Trophoblast cell (in vitro differentiated cells and primary cell): ENCODE measurements around the gene FPGS.

ENCODE experiments used
- DNase-seq, 2 donors: peaks; one replicate each; pipeline ENCODE4 v3.0.0-alpha.2; 2016
- H2AFZ ChIP-seq: 2 replicates; pipeline ENCODE4 v1.6.1; 2013; ENCODE audit warnings: low read length, moderate library complexity, mild to moderate bottlenecking; ENCODE audit not compliant: insufficient read depth, poor library complexity
- H2AK5ac ChIP-seq: 2 replicates; pipeline ENCODE4 v1.6.1; 2013; ENCODE audit warnings: mild to moderate bottlenecking, low read length
- H2BK120ac ChIP-seq: 2 replicates; pipeline ENCODE4 v1.6.1; 2013; ENCODE audit warnings: low read length, mild to moderate bottlenecking, moderate library complexity; ENCODE audit not compliant: insufficient read depth, poor library complexity
- H2BK12ac ChIP-seq: 2 replicates; pipeline ENCODE4 v1.6.1; 2013; ENCODE audit warnings: mild to moderate bottlenecking, low read length, moderate library complexity
- H2BK5ac ChIP-seq: 2 replicates; pipeline ENCODE4 v1.6.1; 2013; ENCODE audit warnings: low read length, low read depth, moderate library complexity, mild to moderate bottlenecking; ENCODE audit not compliant: poor library complexity
- H3K14ac ChIP-seq: 2 replicates; pipeline ENCODE4 v1.6.1; 2013; ENCODE audit warnings: mild to moderate bottlenecking, low read length
- H3K18ac ChIP-seq: 2 replicates; pipeline ENCODE4 v1.6.1; 2013; ENCODE audit warnings: mild to moderate bottlenecking, low read length
- H3K23ac ChIP-seq: 2 replicates; pipeline ENCODE4 v1.6.1; 2013; ENCODE audit warnings: low read length
- H3K27ac ChIP-seq: 2 replicates; pipeline ENCODE4 v1.5.1; 2013; ENCODE audit warnings: low read depth, mild to moderate bottlenecking, inconsistent platforms, low read length, moderate library complexity
- H3K27me3 ChIP-seq: 2 replicates; pipeline ENCODE4 v1.6.1; 2013; ENCODE audit warnings: inconsistent platforms, mild to moderate bottlenecking, low read length, moderate library complexity; ENCODE audit not compliant: insufficient read depth
- H3K36me3 ChIP-seq, 2 experiments: 1 replicate in 1 of 2; 2 replicates in 1 of 2; pipeline ENCODE4 v1.6.1; 2013; ENCODE audit warnings: low read length in 2 of 2, mild to moderate bottlenecking in 2 of 2, moderate library complexity in 1 of 2; ENCODE audit not compliant: insufficient read depth in 2 of 2, control insufficient read depth in 1 of 2
- H3K4ac ChIP-seq: 2 replicates; pipeline ENCODE4 v1.6.1; 2013; ENCODE audit warnings: low read depth, mild to moderate bottlenecking, low read length, moderate library complexity
- H3K4me1 ChIP-seq, 2 experiments: 1 replicate in 1 of 2; 2 replicates in 1 of 2; pipeline ENCODE4 v1.6.1; 2013; ENCODE audit warnings: low read length in 2 of 2, mild to moderate bottlenecking in 2 of 2, moderate library complexity in 1 of 2; ENCODE audit not compliant: insufficient read depth in 2 of 2, control insufficient read depth in 1 of 2
- H3K4me2 ChIP-seq: 2 replicates; pipeline ENCODE4 v1.6.1; 2013; ENCODE audit warnings: inconsistent platforms, mild to moderate bottlenecking, low read length, moderate library complexity
- H3K4me3 ChIP-seq: 2 replicates; pipeline ENCODE4 v1.5.1; 2013; ENCODE audit warnings: mild to moderate bottlenecking, low read depth, low read length, inconsistent platforms
- H3K79me1 ChIP-seq: one replicate; pipeline ENCODE4 v1.6.1; 2013; ENCODE audit warnings: low read length
- H3K79me2 ChIP-seq: 2 replicates; pipeline ENCODE4 v1.6.1; 2013; ENCODE audit warnings: low read length, mild to moderate bottlenecking; ENCODE audit not compliant: control insufficient read depth, insufficient read depth, poor library complexity
- H3K9ac ChIP-seq: 2 replicates; pipeline ENCODE4 v1.6.1; 2013; ENCODE audit warnings: mild to moderate bottlenecking, low read length
- H3K9me3 ChIP-seq: 2 replicates; pipeline ENCODE4 v1.6.1; 2013; ENCODE audit warnings: low read depth, mild to moderate bottlenecking, control low read depth, inconsistent platforms, low read length; ENCODE audit not compliant: insufficient read depth
- H4K12ac ChIP-seq: 2 replicates; pipeline ENCODE4 v1.6.1; 2013; ENCODE audit warnings: low read depth, mild to moderate bottlenecking, low read length, moderate library complexity
- H4K8ac ChIP-seq: 2 replicates; pipeline ENCODE4 v1.6.1; 2013; ENCODE audit warnings: low read depth, mild to moderate bottlenecking, low read length, moderate library complexity
- H4K91ac ChIP-seq: one replicate; pipeline ENCODE4 v1.6.1; 2013; ENCODE audit warnings: low read depth, mild to moderate bottlenecking, low read length, moderate library complexity
- WGBS: extraction: QIAGEN DNeasy Blood & Tissue Kit; methylation state at CpG from one replicate; pipeline ENCODE4 v1.1.7; 2013; ENCODE audit warnings: missing lambda C conversion rate; ENCODE audit not compliant: insufficient read length, insufficient coverage; ENCODE audit errors: extremely low coverage; 5-methylcytosine and 5-hydroxymethylcytosine counted together

The FPGS gene

GRCh38 chr9:127786773-127787104 is 15.9 kb upstream of the FPGS start:
- DNase-seq = peak in 1 of 2 donors; percentile 19
- Histone ChIP-seq H3K79me1 (peaks cover 6% of the 10 kb centered on the region), H2AFZ (no peak overlapping the region), H3K4ac (peak overlapping the region; percentile 97), H4K91ac (peak overlapping the region; percentile 96), H3K4me3 (peak overlapping the region; percentile 93), H3K23ac (no peak overlapping the region), H3K18ac (peak overlapping the region; percentile 98), H3K4me2 (peak overlapping the region; percentile 82), H3K9me3 (no peaks in the 10 kb centered on the region), H2AK5ac (no peak overlapping the region), H3K27ac (peak overlapping the region; percentile 93), H3K9ac (no peak overlapping the region), H2BK5ac (peak overlapping the region; percentile 95), H3K27me3 (no peaks in the 10 kb centered on the region), H3K14ac (peak overlapping the region; percentile 59), H2BK12ac (no peak overlapping the region), H4K8ac (no peak overlapping the region), H3K79me2 (peaks cover 8% of the 10 kb centered on the region), H3K36me3 (peaks cover 44 to 45% of the 10 kb centered on the region in 2 experiments), H3K4me1 (peaks cover 0 to 3% of the 10 kb centered on the region in 2 experiments), H4K12ac (no peak overlapping the region), H2BK120ac (no peak overlapping the region)
- no CpG with 5 or more reads among the region's 12 CpGs for WGBS

GRCh38 chr9:127788337-127789011 is 14.2 kb upstream of the FPGS start:
- Histone ChIP-seq H3K14ac (no peak overlapping the region), H3K9me3 (no peaks in the 10 kb centered on the region)

GRCh38 chr9:127789179-127789578 is 13.5 kb upstream of the FPGS start:
- Histone ChIP-seq H3K4me2 (no peak overlapping the region), H2AFZ (no peak overlapping the region), H4K12ac (no peak overlapping the region), H2BK120ac (no peak overlapping the region), H3K23ac (no peak overlapping the region), H3K9ac (no peak overlapping the region), H3K9me3 (no peaks in the 10 kb centered on the region), H3K4me1 (peaks cover 0 to 3% of the 10 kb centered on the region in 2 experiments), H2BK12ac (no peak overlapping the region), H3K36me3 (peaks cover 56% of the 10 kb centered on the region in 2 experiments), H3K4me3 (peak overlapping the region; percentile 4), H3K18ac (no peak overlapping the region), H2AK5ac (no peak overlapping the region), H3K14ac (no peak overlapping the region), H3K79me2 (peaks cover 8% of the 10 kb centered on the region), H3K27me3 (no peaks in the 10 kb centered on the region), H3K4ac (no peak overlapping the region), H4K91ac (no peak overlapping the region), H2BK5ac (no peak overlapping the region), H4K8ac (no peak overlapping the region), H3K27ac (no peak overlapping the region), H3K79me1 (peaks cover 6% of the 10 kb centered on the region)
- WGBS = no CpG with 5 or more reads among the region's 25 CpGs
- DNase-seq = no peak

More at GRCh38 chr9:127788337-127789011, 14.2 kb upstream of the FPGS start:
- Histone ChIP-seq H3K27me3 (no peaks in the 10 kb centered on the region), H3K9ac (no peak overlapping the region), H3K18ac (no peak overlapping the region), H3K36me3 (peaks cover 56% of the 10 kb centered on the region in 2 experiments), H3K79me2 (peaks cover 8% of the 10 kb centered on the region), H3K27ac (no peak overlapping the region), H3K79me1 (peaks cover 6% of the 10 kb centered on the region), H2AK5ac (no peak overlapping the region), H3K23ac (no peak overlapping the region), H2BK12ac (no peak overlapping the region), H3K4ac (peak overlapping the region; percentile 69), H4K91ac (no peak overlapping the region), H2BK120ac (no peak overlapping the region), H3K4me2 (no peak overlapping the region), H3K4me3 (no peak overlapping the region), H4K12ac (no peak overlapping the region), H2BK5ac (no peak overlapping the region), H4K8ac (no peak overlapping the region), H2AFZ (no peak overlapping the region), H3K4me1 (peaks cover 0 to 3% of the 10 kb centered on the region in 2 experiments)
- WGBS = no CpG with 5 or more reads among the region's 26 CpGs
- DNase-seq = no peak

- no peak overlapping the region for H4K91ac ChIP-seq
- H3K27ac ChIP-seq = no peak overlapping the region
- peak overlapping the region; percentile 58 for H3K18ac ChIP-seq
- H2BK12ac ChIP-seq = no peak overlapping the region
- H3K36me3 ChIP-seq = peaks cover 56% of the 10 kb centered on the region in 2 experiments
- H3K4me2 ChIP-seq = no peak overlapping the region
- H3K23ac ChIP-seq = no peak overlapping the region
- no peaks in the 10 kb centered on the region for H3K9me3 ChIP-seq
- no peak overlapping the region for H2BK5ac ChIP-seq
- H3K4ac ChIP-seq = no peak overlapping the region
- no peak overlapping the region for H3K4me3 ChIP-seq
- H4K12ac ChIP-seq = no peak overlapping the region
- H4K8ac ChIP-seq = no peak overlapping the region
- H3K79me1 ChIP-seq = peaks cover 6% of the 10 kb centered on the region
- no peak overlapping the region for H2AK5ac ChIP-seq
- no peak overlapping the region for H2AFZ ChIP-seq
- peaks cover 8% of the 10 kb centered on the region for H3K79me2 ChIP-seq
- no peak overlapping the region for H3K9ac ChIP-seq
- H3K4me1 ChIP-seq = no peaks in the 10 kb centered on the region
- H3K14ac ChIP-seq = no peak overlapping the region
- H2BK120ac ChIP-seq = no peak overlapping the region
- no CpG with 5 or more reads among the region's 9 CpGs for WGBS
- no peaks in the 10 kb centered on the region for H3K27me3 ChIP-seq
- no peak for DNase-seq
Observed at GRCh38 chr9:127790094-127790855, 12.4 kb upstream of the FPGS start.
